Neural cell (in vitro differentiated cells): ENCODE data around the gene CABP7. TPM values are rescaled to one million over a fixed set of nuclear protein-coding genes. Genes with fewer than 3 reads are reported as not detected.

Experiments used
- H2AFZ ChIP-seq: fragments of 200-600, 300-800 bp; sonication (generic), shearing (Covaris generic); 2 replicates; pipeline ENCODE4 v1.6.0; 2014; ENCODE audit warnings: low read depth, mild to moderate bottlenecking, antibody characterized with exemption, low read length, moderate library complexity
- H3F3A ChIP-seq: fragments of 200-600 bp; shearing (Covaris generic); 2 replicates; pipeline ENCODE4 v1.6.1; 2016; ENCODE audit warnings: mild to moderate bottlenecking, moderate library complexity, mixed read lengths, antibody characterized with exemption, low read length; ENCODE audit not compliant: insufficient read depth, poor library complexity, severe bottlenecking
- H3K27ac ChIP-seq: fragments of 200-600, 300-800 bp; sonication (generic), shearing (Covaris generic); 2 replicates; pipeline ENCODE4 v1.5.1; 2014; ENCODE audit warnings: mild to moderate bottlenecking, low read length, moderate library complexity
- H3K27me3 ChIP-seq: fragments of 300-800, 200-600 bp; sonication (generic), shearing (Covaris generic); 2 replicates; pipeline ENCODE4 v1.6.0; 2014; ENCODE audit warnings: mild to moderate bottlenecking, low read depth, low read length, moderate library complexity; ENCODE audit not compliant: insufficient read depth
- H3K36me3 ChIP-seq: fragments of 300-800, 200-600 bp; sonication (generic), shearing (Covaris generic); 2 replicates; pipeline ENCODE4 v1.5.1; 2014; ENCODE audit warnings: mild to moderate bottlenecking, antibody characterized with exemption, low read length, moderate library complexity; ENCODE audit not compliant: insufficient read depth
- H3K4me2 ChIP-seq: fragments of 300-800, 200-600 bp; sonication (generic), shearing (Covaris generic); 2 replicates; pipeline ENCODE4 v1.6.0; 2014; ENCODE audit warnings: mild to moderate bottlenecking, low read length
- H3K4me3 ChIP-seq: fragments of 300-800, 200-600 bp; sonication (generic), shearing (Covaris generic); 2 replicates; pipeline ENCODE4 v1.5.1; 2014; ENCODE audit warnings: mild to moderate bottlenecking, low read length, moderate library complexity
- H3K79me2 ChIP-seq: fragments of 200-600 bp; shearing (Covaris generic); replicated peaks from 2 replicates; pipeline ENCODE4 v1.6.0; 2014; ENCODE audit warnings: mild to moderate bottlenecking, low read length, moderate library complexity; ENCODE audit not compliant: insufficient read depth
- H3K9ac ChIP-seq: fragments of 300-800, 200-600 bp; sonication (generic), shearing (Covaris generic); 2 replicates; pipeline ENCODE4 v1.6.1; 2016; ENCODE audit warnings: mild to moderate bottlenecking, low read length, mixed read lengths
- H3K9me2 ChIP-seq: fragments of 200-600 bp; shearing (Covaris generic); 2 replicates; pipeline ENCODE4 v1.6.1; 2016; ENCODE audit warnings: mild to moderate bottlenecking, low read length, mixed read lengths; ENCODE audit not compliant: insufficient read depth
- H3K9me3 ChIP-seq: fragments of 200-600, 300-800 bp; sonication (generic), shearing (Covaris generic); 2 replicates; pipeline ENCODE4 v1.6.1; 2016; ENCODE audit warnings: mild to moderate bottlenecking, mixed run types, low read length, moderate library complexity, mixed read lengths
- H4K20me1 ChIP-seq: fragments of 200-600 bp; shearing (Covaris generic); 2 replicates; pipeline ENCODE4 v1.6.1; 2016; ENCODE audit warnings: mild to moderate bottlenecking, mixed run types; ENCODE audit not compliant: insufficient read depth
- CTCF ChIP-seq: fragments of 450-650 bp; IDR thresholded peaks from 2 replicates; pipeline ENCODE4 v1.5.1; 2014; ENCODE audit warnings: antibody characterized with exemption, mild to moderate bottlenecking, moderate library complexity; ENCODE audit not compliant: poor library complexity, severe bottlenecking
- EP300 ChIP-seq: fragments of 450-650 bp; conservative IDR thresholded peaks from 2 replicates; pipeline ENCODE4 v1.6.1; 2014; ENCODE audit warnings: antibody characterized with exemption, mild to moderate bottlenecking, moderate library complexity; ENCODE audit not compliant: poor library complexity, severe bottlenecking
- EZH2 ChIP-seq: fragments of 200-600, 300-800 bp; shearing (Covaris generic), sonication (generic); IDR thresholded peaks from 2 replicates; pipeline ENCODE4 v1.6.1; 2014; ENCODE audit warnings: antibody characterized with exemption, low read length, borderline replicate concordance, mild to moderate bottlenecking; ENCODE audit not compliant: insufficient read depth, poor library complexity, severe bottlenecking
- MXI1 ChIP-seq: fragments of 450-650 bp; conservative IDR thresholded peaks from 2 replicates; pipeline ENCODE4 v1.6.1; 2014; ENCODE audit warnings: antibody characterized with exemption, mild to moderate bottlenecking; ENCODE audit not compliant: poor library complexity, severe bottlenecking
- POLR2AphosphoS5 ChIP-seq: IDR thresholded peaks from 2 replicates; pipeline ENCODE4 v1.6.1; 2012
- RAD21 ChIP-seq: fragments of 450-650 bp; conservative IDR thresholded peaks from 2 replicates; pipeline ENCODE4 v1.6.1; 2014; ENCODE audit warnings: antibody characterized with exemption, mild to moderate bottlenecking, moderate library complexity
- REST ChIP-seq: IDR thresholded peaks from 2 replicates; pipeline ENCODE4 v1.6.1; 2012; ENCODE audit warnings: borderline replicate concordance
- SMC3 ChIP-seq: fragments of 450-650 bp; conservative IDR thresholded peaks from 2 replicates; pipeline ENCODE4 v1.6.1; 2014; ENCODE audit warnings: antibody characterized with exemption, mild to moderate bottlenecking, moderate library complexity; ENCODE audit not compliant: poor library complexity
- TAF1 ChIP-seq: IDR thresholded peaks from 2 replicates; pipeline ENCODE4 v1.6.1; 2012; ENCODE audit warnings: low read depth
- polyA plus RNA-seq: library from polyadenylated mRNA; depleted of rRNA; stranded (reverse); fragments of >200 nt; gene quantifications from 2 replicates; pipeline ENCODE4 v1.2.3, GENCODE V29; 2014

CABP7 gene
- polyA plus RNA-seq, 1 donor from 2014 or later: 0.67 TPM

- H4K20me1 ChIP-seq: no peaks in the 10 kb centered on the region
- H3K79me2 ChIP-seq: no peaks in the 10 kb centered on the region
- no peaks in the 10 kb centered on the region for H3K9me3 ChIP-seq
- H3K36me3 ChIP-seq: no peaks in the 10 kb centered on the region
- no peak for TF ChIP-seq SMC3
- no peak for TF ChIP-seq POLR2AphosphoS5
- TF ChIP-seq CTCF: no peak
- no peak for TF ChIP-seq EZH2
- no peak for TF ChIP-seq EP300
- no peak for TF ChIP-seq RAD21
- TF ChIP-seq MXI1: no peak
- TF ChIP-seq TAF1: no peak
- no peak for TF ChIP-seq REST
- no peak overlapping the region for H3K4me2 ChIP-seq
- no peak overlapping the region for H3K4me3 ChIP-seq
- no peaks in the 10 kb centered on the region for H3K9me2 ChIP-seq
- H2AFZ ChIP-seq: no peak overlapping the region
- no peak overlapping the region for H3K27ac ChIP-seq
- no peak overlapping the region for H3K9ac ChIP-seq
- no peaks in the 10 kb centered on the region for H3K27me3 ChIP-seq
- H3F3A ChIP-seq: no peaks in the 10 kb centered on the region
Measured at GRCh38 chr22:29703569-29704195, 16.1 kb upstream of the CABP7 start.

- H3K4me3 ChIP-seq: no peak overlapping the region
- no peaks in the 10 kb centered on the region for H4K20me1 ChIP-seq
- H3K36me3 ChIP-seq: no peaks in the 10 kb centered on the region
- H3K27ac ChIP-seq: no peak overlapping the region
- H3K9me3 ChIP-seq: no peaks in the 10 kb centered on the region
- no peak overlapping the region for H3K4me2 ChIP-seq
- H3K9ac ChIP-seq: no peak overlapping the region
- H3K9me2 ChIP-seq: no peaks in the 10 kb centered on the region
- no peak overlapping the region for H2AFZ ChIP-seq
- no peaks in the 10 kb centered on the region for H3K27me3 ChIP-seq
- TF ChIP-seq CTCF (no peak), TAF1 (no peak), RAD21 (no peak), SMC3 (no peak), EZH2 (no peak), REST (no peak), MXI1 (no peak), EP300 (no peak), POLR2AphosphoS5 (no peak)
- no peaks in the 10 kb centered on the region for H3K79me2 ChIP-seq
- no peaks in the 10 kb centered on the region for H3F3A ChIP-seq
Measured at GRCh38 chr22:29704528-29705285, 15.1 kb upstream of the CABP7 start.
